Fibroblast of lung (primary cell): ENCODE measurements around the gene CCDC102B.

Experiments used
- CTCF ChIP-seq, 2 donors: IDR thresholded peaks in 1 of 2; conservative IDR thresholded peaks in 1 of 2; 1 replicate in 1 of 2; 2 replicates in 1 of 2; pipeline ENCODE4 v1.5.1; 2011 to 2012; ENCODE audit warnings: low read length in 2 of 2, control low read depth in 1 of 2, inconsistent platforms in 1 of 2, low read depth in 1 of 2, mild to moderate bottlenecking in 1 of 2
- EZH2 ChIP-seq: IDR thresholded peaks from 2 replicates; pipeline ENCODE4 v1.5.1; 2012; ENCODE audit warnings: low read length, control low read depth, mild to moderate bottlenecking; ENCODE audit errors: missing control alignments

GRCh38 chr18:68935686-68936085 is 137.8 kb downstream of the CCDC102B start:
- no peak for TF ChIP-seq CTCF (conservative IDR thresholded peaks at IDR 0.05 in 1 of 2, IDR thresholded peaks at IDR 0.05 in 1 of 2; ENCODE audit: low read depth in 1 of 2, low read length in 2 of 2)
- TF ChIP-seq EZH2: no peak
